ENCODE measurements around the gene ADTRP. TPM values are rescaled to one million over a fixed set of nuclear protein-coding genes. Genes with fewer than 3 reads are reported as not detected.

The ADTRP gene
- total RNA-seq, 2 experiments from 2014 or later = 49.4 to 52.1 TPM

DNA sequence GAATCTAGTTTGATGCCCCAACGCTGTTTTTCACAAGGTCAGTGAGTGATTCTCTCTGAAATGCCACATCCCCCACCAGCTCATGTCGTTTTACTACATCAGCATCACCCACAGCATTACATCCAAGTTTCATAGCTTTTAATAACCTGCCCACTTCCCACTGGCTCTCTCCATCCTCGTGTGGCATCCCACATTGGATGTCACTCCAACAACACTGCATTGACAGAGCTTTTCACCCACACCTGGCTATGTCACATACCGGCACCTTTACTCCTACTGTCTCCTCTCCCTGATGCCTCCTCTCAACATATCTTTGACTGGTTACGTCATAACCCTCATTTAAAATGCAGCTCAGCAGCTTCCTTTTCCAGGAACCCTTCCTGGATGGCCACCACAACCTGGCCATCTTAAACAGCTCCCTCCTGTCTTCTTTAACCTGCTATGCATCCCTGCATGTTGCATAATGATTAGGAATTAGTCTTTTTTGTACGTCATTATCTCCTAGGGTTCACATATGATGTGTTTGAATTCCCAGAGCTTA is 5.0 kb upstream of the ADTRP start:
- peaks cover 7% of the 10 kb centered on the region for H3K4me1 Mint-ChIP-seq (ENCODE audit: low read depth)
- DNase-seq = no peak
- intact Hi-C loops (cut with micrococcal nuclease) = no loop called here
- no peak overlapping the region for H3K4me3 Mint-ChIP-seq
- no peaks in the 10 kb centered on the region for H3K36me3 Mint-ChIP-seq (ENCODE audit: low read depth)
- no peak overlapping the region for H3K27ac Mint-ChIP-seq
- CTCF ChIA-PET = interaction anchor here (0.6 to 1.3 kb wide), 2 partner anchors 128 to 362 kb away, joined by 3 to 5 read pairs; no protein-coding TSS in a partner anchor
- no peaks in the 10 kb centered on the region for H3K27me3 Mint-ChIP-seq (ENCODE audit: low read depth)
- no peaks in the 10 kb centered on the region for H3K9me3 Mint-ChIP-seq

DNA sequence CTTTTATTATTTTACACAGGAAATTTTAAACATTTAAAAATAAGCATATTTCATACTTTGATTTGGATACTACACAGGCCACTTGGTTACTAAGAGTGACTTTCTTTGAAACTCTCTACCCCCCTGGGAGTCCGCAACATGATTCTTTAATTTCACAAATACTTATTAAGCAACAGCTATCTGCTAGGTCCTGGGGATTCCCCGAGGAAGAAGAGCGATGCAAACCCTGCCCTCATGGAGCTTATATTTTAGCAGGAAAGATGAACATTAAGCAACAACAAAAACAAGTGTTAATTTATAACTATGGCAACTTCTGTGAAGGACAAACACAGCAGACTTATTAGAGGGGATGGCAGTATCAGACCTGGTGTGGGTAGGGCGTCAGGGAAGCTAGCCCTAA is 3.9 kb upstream of the ADTRP start:
- DNase-seq = no peak
- H3K4me1 Mint-ChIP-seq (ENCODE audit: low read depth) = peaks cover 7% of the 10 kb centered on the region
- H3K27me3 Mint-ChIP-seq (ENCODE audit: low read depth) = no peaks in the 10 kb centered on the region
- H3K36me3 Mint-ChIP-seq (ENCODE audit: low read depth) = no peaks in the 10 kb centered on the region
- H3K27ac Mint-ChIP-seq = no peak overlapping the region
- CTCF ChIA-PET = interaction anchor here (1.3 kb wide), 1 partner anchor 127 kb away, joined by 5 read pairs; no protein-coding TSS in a partner anchor
- intact Hi-C loops (cut with micrococcal nuclease) = no loop called here
- H3K9me3 Mint-ChIP-seq = no peaks in the 10 kb centered on the region
- no peak overlapping the region for H3K4me3 Mint-ChIP-seq

DNA sequence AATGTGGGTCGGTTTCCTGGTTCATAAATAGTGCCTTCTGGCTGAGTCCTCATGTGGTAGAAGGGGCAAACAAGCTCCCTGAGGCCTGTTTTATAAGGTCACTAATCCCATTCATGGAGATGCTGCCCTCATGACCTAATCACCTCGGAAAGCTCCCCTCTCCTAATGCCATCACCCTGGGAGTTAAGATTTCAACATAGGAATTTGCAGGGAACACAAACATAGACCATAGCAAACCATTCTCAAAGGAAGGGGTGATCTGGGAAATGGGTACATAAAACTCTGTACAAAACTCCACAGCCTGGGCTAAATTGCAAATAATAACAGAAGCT is 1.5 kb upstream of the ADTRP start:
- Mint-ChIP-seq H3K36me3 (ENCODE audit: low read depth) (no peaks in the 10 kb centered on the region), H3K27ac (no peak overlapping the region)
- intact Hi-C loops (cut with micrococcal nuclease) = no loop called here

DNA sequence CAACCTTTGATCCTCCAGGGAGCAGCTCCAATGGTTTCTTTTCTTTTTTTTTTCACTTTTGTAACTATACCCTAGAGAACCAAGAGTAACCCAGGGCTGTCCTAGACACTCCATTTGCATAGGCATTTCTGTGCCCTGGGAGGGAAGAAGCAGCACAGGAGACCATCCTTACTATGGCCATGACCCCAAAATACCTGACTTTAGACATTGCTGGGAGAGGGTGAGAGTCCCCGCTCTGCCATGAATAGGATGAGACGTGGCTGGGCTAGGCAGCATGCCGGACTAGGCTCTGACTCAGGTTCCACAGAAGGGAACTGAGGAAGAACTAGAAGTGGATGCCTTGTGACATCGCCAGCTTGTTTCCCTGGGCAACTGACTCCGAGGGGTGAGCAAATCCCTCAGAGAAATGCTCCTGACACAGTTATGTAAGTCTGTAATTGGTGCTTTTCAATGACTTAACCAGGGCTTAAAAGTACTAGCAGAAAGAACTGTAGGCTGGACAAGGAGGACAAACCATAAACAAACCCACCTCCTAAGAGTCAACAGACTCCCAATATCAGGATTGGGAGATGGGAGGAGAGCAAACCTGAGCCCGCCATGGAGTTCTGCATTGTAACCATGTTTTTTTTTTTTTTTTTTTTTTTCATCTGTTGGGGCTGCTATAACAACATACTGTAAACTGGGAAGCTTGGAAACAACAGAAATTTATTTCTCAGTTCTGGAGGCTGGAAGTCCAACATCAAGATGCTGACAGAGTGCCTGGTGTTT is 910 bp upstream of the ADTRP start:
- H3K27me3 Mint-ChIP-seq (ENCODE audit: low read depth) = no peaks in the 10 kb centered on the region
- no peak overlapping the region for H3K27ac Mint-ChIP-seq
- DNase-seq = no peak
- no peaks in the 10 kb centered on the region for H3K4me1 Mint-ChIP-seq (ENCODE audit: low read depth)
- H3K9me3 Mint-ChIP-seq = no peaks in the 10 kb centered on the region
- intact Hi-C loops (cut with micrococcal nuclease) = no loop called here
- CTCF ChIA-PET = interaction anchor here (0.8 kb wide), 1 partner anchor 27 kb away, joined by 4 read pairs; no protein-coding TSS in a partner anchor
- no peaks in the 10 kb centered on the region for H3K36me3 Mint-ChIP-seq (ENCODE audit: low read depth)
- no peak overlapping the region for H3K4me3 Mint-ChIP-seq

More for the DNA sequence above, 1.5 kb upstream of the ADTRP start:
- no peaks in the 10 kb centered on the region for H3K27me3 Mint-ChIP-seq (ENCODE audit: low read depth)
- DNase-seq = no peak
- H3K4me3 Mint-ChIP-seq = no peak overlapping the region
- H3K9me3 Mint-ChIP-seq = no peaks in the 10 kb centered on the region
- CTCF ChIA-PET = no interaction called here
- H3K4me1 Mint-ChIP-seq (ENCODE audit: low read depth) = no peaks in the 10 kb centered on the region

DNA sequence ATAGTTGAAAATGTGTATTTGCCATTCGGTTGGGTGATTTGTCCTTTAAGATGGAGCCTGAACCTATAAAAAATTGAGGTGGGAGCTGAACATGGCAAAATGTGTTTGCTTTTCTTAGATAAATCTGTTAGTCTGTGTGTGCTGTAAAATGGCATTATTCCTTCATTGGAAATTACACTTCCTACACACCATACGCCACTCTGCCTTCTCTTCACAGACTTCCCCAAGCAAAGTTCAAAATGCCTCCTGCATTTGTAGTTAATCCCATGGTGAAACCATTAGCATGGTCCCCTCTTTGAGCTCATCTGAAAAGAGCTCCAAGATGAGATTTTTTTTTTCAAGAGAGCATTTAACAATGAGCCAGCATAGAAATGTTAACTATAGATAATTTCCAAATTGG is 567 bp downstream of the ADTRP start:
- H3K4me1 Mint-ChIP-seq (ENCODE audit: low read depth) = no peaks in the 10 kb centered on the region
- no peak overlapping the region for H3K27ac Mint-ChIP-seq
- CTCF ChIA-PET = no interaction called here
- no peaks in the 10 kb centered on the region for H3K36me3 Mint-ChIP-seq (ENCODE audit: low read depth)
- DNase-seq = no peak
- H3K9me3 Mint-ChIP-seq = no peaks in the 10 kb centered on the region
- H3K4me3 Mint-ChIP-seq = no peak overlapping the region
- no peaks in the 10 kb centered on the region for H3K27me3 Mint-ChIP-seq (ENCODE audit: low read depth)
- intact Hi-C loops (cut with micrococcal nuclease) = no loop called here

DNA sequence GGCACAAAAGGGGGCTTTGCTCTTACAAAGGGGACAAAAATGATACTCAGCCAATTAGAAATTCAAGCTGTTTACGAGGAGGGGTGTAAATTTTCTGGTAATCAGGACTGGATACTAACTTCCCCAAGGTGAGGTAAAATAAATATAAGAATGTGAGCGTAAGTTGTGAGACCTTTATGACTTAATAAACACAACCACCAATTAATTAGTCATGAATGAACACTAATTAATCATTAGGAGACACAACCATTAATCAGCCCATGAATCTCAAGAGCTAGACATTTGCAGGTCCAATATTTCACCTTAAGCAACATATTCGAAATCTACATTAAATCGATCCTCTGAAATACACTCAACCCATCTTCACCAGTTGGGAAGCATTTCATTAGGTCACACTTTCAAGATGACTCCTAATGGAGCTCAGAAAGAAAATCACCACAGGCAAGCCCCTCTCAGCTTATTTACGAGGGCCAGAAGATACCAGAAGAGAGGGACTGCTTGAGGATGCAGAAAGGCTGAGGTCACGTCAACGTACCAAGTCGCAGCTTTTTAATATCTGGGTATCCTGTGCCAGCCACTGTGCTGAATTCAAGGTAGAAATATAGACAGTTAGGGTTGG is 2.7 kb downstream of the ADTRP start:
- intact Hi-C loops (cut with micrococcal nuclease) = no loop called here
- H3K27me3 Mint-ChIP-seq (ENCODE audit: low read depth) = no peaks in the 10 kb centered on the region
- no peaks in the 10 kb centered on the region for H3K36me3 Mint-ChIP-seq (ENCODE audit: low read depth)
- peaks cover 5% of the 10 kb centered on the region for H3K4me1 Mint-ChIP-seq (ENCODE audit: low read depth)
- no peaks in the 10 kb centered on the region for H3K9me3 Mint-ChIP-seq
- DNase-seq = no peak
- no peak overlapping the region for H3K4me3 Mint-ChIP-seq
- no peak overlapping the region for H3K27ac Mint-ChIP-seq
- CTCF ChIA-PET = interaction anchor here (1.1 kb wide), 1 partner anchor 46 kb away, joined by 3 read pairs; no protein-coding TSS in a partner anchor

DNA sequence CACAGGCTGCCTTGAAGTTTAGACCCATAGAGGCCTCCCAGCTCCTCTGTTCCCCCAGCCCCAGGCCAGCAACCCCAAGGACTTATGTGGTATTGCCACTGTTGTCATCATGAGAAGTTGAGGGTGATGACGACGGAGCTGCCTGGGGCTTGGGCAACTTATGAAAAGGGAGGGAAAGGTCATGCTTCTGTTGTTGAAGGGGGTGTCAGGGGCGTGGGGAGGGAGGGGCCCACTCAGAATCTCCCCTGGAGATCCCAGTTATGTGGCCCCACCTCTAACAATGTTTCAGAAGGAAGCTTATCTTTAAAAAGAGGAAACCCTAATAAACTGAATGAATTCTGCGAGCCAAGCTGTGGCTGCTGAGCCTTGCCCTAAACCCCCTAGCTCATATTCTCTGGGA is 4.2 kb downstream of the ADTRP start:
- no peak for DNase-seq
- intact Hi-C loops (cut with micrococcal nuclease) = no loop called here
- H3K4me1 Mint-ChIP-seq (ENCODE audit: low read depth) = peaks cover 5% of the 10 kb centered on the region
- no peak overlapping the region for H3K27ac Mint-ChIP-seq
- H3K36me3 Mint-ChIP-seq (ENCODE audit: low read depth) = no peaks in the 10 kb centered on the region
- H3K27me3 Mint-ChIP-seq (ENCODE audit: low read depth) = no peaks in the 10 kb centered on the region
- CTCF ChIA-PET = no interaction called here
- H3K4me3 Mint-ChIP-seq = no peak overlapping the region
- no peaks in the 10 kb centered on the region for H3K9me3 Mint-ChIP-seq

DNA sequence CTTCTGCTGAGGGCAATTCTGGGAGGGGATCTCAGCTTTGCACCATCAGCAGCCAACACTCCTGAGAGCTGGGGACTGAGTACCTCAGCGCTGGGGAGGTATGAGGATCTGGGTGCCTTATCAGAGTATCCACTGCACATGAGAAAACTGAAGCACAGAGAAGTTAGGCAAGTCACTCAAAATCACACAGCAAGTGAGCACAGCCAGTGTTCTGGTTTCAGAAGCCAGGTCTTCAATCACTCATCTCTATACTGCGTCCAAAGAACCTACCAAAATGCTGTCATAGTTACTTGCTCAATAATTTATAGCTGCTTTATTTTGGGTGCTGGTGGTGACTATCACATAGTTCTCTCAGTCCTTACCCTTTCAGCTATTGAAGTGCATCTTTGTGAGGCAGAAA is 5.0 kb downstream of the ADTRP start:
- no peak for DNase-seq
- no peak overlapping the region for H3K4me3 Mint-ChIP-seq
- CTCF ChIA-PET = no interaction called here
- H3K27me3 Mint-ChIP-seq (ENCODE audit: low read depth) = peaks cover under 1% of the 10 kb centered on the region
- peaks cover 9% of the 10 kb centered on the region for H3K4me1 Mint-ChIP-seq (ENCODE audit: low read depth)
- H3K9me3 Mint-ChIP-seq = no peaks in the 10 kb centered on the region
- no peak overlapping the region for H3K27ac Mint-ChIP-seq
- intact Hi-C loops (cut with micrococcal nuclease) = no loop called here
- H3K36me3 Mint-ChIP-seq (ENCODE audit: low read depth) = no peaks in the 10 kb centered on the region

DNA sequence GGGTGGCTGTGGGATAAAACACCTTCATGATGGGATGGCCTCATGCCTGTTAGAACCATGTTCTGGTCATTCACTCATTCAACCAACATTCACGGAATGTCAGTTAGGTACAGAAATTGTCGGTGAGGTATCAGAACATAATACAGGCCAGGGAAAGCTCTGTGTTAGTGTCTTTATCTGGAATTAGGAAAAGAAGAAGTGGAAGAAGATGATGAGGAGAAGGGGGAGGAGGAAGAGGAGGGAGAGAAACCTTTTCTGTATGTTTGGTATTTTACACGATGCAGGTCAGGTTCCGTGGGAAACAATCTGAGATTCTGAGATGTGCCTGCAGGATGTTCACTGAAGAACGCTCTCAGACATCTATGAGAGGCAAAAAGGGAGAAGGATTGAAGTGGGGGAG is 5.6 kb downstream of the ADTRP start:
- DNase-seq = no peak
- H3K27me3 Mint-ChIP-seq (ENCODE audit: low read depth) = peaks cover 2% of the 10 kb centered on the region
- H3K27ac Mint-ChIP-seq = no peak overlapping the region
- H3K9me3 Mint-ChIP-seq = no peaks in the 10 kb centered on the region
- H3K4me3 Mint-ChIP-seq = no peak overlapping the region
- intact Hi-C loops (cut with micrococcal nuclease) = no loop called here
- peaks cover 12% of the 10 kb centered on the region for H3K4me1 Mint-ChIP-seq (ENCODE audit: low read depth)
- CTCF ChIA-PET = no interaction called here
- no peaks in the 10 kb centered on the region for H3K36me3 Mint-ChIP-seq (ENCODE audit: low read depth)

DNA sequence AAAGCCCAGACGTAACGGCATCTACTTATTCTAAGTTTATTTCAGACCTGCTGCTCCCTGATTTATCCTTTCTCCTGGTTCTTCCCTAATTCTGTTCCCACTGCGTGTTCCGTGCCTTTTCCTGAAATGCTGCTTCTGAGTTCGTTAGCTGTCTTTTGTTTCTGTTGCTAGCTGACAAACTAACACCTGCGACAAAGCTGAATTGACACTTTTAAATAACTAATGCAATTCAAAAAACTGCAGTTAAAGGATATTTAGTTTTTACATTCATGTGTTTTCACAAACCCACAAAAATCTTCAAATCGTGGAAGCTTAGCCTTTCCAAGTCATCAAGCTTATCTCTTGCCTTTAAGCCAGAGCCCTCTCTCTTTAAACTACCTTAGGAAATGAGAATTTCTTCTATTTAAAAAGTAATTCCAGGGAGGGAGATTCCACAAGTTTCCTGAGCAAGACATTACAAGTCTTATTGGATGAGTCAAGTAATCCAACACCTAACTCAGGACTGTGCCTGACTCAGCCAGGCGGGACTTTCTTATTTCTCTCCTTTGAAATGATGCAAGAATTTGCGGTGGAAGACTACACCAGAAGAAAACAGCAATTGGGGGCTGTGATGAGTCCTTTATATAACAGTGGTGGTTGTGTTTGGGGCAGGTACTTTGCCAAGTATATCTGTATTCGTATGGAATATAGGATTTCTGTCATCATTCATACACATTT is 6.3 kb downstream of the ADTRP start:
- intact Hi-C loops (cut with micrococcal nuclease) = no loop called here
- H3K27ac Mint-ChIP-seq = no peak overlapping the region
- CTCF ChIA-PET = interaction anchor here (0.5 kb wide), 1 partner anchor 416 kb away, joined by 3 read pairs; no protein-coding TSS in a partner anchor
- peak; percentile 46 for DNase-seq
- no peaks in the 10 kb centered on the region for H3K36me3 Mint-ChIP-seq (ENCODE audit: low read depth)
- no peaks in the 10 kb centered on the region for H3K9me3 Mint-ChIP-seq
- peaks cover 2% of the 10 kb centered on the region for H3K27me3 Mint-ChIP-seq (ENCODE audit: low read depth)
- H3K4me3 Mint-ChIP-seq = no peak overlapping the region
- peaks cover 20% of the 10 kb centered on the region for H3K4me1 Mint-ChIP-seq (ENCODE audit: low read depth)

DNA sequence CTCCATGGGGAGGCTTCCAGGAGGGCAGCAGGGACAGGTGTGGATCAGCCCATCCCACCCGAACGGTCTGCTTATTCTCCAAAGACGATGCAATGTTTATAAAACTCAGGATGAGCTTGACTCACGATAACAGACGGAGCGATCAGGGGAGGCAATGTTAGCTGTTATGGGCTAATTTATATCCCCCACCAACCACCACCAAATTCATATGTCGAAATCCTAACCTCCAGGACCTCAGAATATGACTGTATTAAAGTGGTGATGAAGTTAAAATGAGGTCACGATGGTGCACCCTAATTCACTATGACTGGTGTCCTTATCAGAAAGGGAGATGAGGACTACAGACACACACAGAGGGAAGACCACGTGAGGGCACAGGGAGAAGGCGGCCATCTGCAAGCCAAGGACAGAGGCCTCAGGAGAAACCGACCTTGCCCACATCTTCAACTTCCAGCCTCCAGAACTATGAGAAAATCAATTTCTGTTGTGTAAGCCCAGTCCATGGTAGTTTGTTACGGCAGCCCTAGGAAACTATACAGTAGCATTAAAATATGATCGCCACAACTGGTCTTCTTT is 7.0 kb downstream of the ADTRP start:
- Mint-ChIP-seq H3K4me3 (no peak overlapping the region), H3K27ac (no peak overlapping the region), H3K4me1 (ENCODE audit: low read depth) (peaks cover 21% of the 10 kb centered on the region), H3K27me3 (ENCODE audit: low read depth) (peaks cover 2% of the 10 kb centered on the region), H3K36me3 (ENCODE audit: low read depth) (no peaks in the 10 kb centered on the region), H3K9me3 (no peaks in the 10 kb centered on the region)
- intact Hi-C loops (cut with micrococcal nuclease) = no loop called here
- CTCF ChIA-PET = interaction anchor here (0.5 kb wide), 1 partner anchor 417 kb away, joined by 3 read pairs; no protein-coding TSS in a partner anchor
- DNase-seq = no peak

Data from activated naive CD4-positive, alpha-beta T cell treated with anti-CD3 and anti-CD28 coated beads for 36 hours (primary cell).